NCI-H446 treated with DMSO at 0.1 percent for 48 hours (cell line): ENCODE data around the gene TMEM30B.

Experiments
- DNase-seq: peaks from one replicate; lab custom pipeline; 2025; lab: John Stamatoyannopoulos, UW

The TMEM30B gene

DNA sequence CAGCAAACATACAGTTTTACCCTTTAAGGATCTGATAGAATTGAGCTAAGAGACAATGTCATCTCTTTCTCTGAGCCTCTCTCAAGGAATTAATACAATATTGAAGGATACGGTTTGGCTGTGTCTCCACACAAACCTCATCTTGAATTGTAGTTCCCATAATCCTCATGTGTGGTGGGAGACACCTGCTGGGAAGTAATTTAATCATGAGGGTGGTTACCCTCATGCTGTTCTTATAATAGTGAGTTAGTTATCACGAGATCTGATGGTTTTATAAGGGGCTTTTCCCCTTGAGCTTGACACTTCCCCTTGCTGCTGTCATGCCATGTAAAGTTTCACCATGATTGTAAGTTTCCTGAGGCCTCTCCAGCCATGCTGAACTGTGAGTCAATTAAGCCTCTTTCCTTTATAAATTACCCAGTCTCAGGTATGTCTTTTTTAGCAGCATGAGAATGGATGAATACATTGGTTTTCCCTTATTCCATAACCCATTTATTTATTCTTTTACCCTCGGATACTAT, 47.6 kb downstream of the TMEM30B start:
- DNase-seq, result no peak

DNA sequence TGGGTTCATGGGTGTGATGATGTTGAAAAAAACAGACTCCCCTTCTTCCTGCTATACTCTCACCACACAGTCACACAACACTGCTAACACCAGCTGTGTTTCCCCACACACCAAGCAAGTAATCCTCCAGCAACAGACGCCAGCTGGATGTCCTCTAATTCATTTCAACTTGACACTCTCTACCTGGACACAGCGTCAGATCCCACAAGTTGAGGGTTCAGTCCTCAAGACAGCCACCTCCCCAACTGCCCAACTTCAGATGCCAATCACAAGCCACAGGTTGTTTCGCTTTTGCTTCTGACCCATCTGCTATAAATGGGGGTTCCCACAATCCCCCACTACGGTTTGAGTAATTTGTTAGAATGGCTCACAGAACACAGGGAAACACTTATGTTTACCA, 49.3 kb downstream of the TMEM30B start:
- no peak for DNase-seq

DNA sequence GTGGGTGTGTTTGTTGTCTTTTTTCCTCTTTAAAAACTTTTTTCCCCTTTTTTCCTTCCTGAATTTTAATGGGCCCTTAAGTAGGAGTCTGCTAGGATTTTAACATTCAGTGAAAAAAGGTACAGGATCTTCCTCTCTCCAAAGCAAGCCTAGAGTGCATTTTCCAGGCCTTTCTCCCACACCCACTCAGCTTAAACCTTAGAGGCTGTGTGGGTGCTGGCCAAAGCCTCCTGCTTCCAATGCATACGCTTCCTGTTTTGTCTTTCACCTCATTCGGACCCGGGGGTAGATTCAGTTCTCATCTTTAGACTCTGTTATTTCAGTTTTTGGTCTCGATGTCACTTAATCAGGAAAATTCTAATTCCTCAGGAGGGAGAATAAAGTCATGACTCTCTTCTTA, 51.2 kb downstream of the TMEM30B start:
- DNase-seq, result no peak

DNA sequence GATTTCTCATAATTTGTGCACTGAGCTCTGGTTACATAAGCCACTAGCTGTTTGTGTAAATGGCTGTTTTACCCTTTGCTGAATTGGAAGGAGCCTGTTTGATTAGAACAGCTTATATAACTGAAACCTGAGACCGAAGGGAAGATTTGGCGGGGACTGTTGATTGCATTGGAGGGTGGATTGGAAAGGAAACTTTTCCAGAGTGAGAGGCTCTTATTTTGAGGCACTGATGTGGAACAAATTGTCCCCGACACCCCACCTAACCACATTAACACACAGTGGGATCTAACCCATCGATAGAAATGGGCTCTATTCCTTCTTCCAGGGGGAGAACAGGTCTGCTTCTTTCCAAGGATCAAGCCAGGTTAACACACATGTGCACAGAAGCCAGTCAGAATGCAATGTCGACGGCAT, 51.7 kb downstream of the TMEM30B start:
- DNase-seq, result no peak

DNA sequence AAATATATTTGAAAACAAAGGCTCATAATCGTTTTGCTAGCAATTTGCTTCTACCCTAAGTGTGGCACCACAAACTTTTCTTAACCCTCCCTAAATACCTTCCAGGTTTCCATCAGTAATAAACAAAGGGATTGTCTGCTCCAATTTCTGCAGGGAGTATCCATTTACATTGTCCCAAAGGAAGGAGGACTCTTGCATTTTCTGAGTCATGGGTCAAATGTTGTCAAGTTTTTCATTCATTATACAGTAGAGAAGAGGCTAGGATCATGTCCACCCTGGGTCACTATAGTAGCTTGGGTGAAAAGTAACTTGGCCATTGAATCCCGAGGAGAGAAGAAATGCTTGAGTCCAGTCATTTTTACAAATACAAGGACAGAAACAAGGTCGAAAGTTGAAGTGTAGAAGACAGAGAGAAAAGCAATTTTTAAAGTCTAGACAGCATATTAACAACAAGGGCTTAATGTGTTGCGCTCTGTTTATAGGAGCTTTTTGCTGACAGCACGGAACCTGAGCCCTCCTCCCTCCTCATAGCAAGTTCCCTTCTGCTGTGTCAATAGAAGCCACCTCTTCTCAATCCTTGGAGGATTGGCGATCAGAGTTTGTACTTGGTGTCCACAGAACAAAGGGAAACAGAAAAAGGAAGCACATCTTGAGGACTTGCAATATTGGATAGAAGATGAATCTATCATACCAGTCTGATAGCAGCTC, 53.1 kb downstream of the TMEM30B start:
- DNase-seq, result no peak
